HTR-8/SVneo (cell line): ENCODE results near the gene FAM222B.
A peak's percentile ranks its signal among the peaks of the same experiment; 100 is the strongest.
"Not testable (repeated sequence)": the region's sequence is repeated elsewhere in the genome, so short reads cannot be mapped to it uniquely, and the experiment has no call there.

Experiments
- DNase-seq: peaks from one replicate; pipeline ENCODE4 v3.0.0; 2011; ENCODE audit warnings: low spot score, mixed read lengths; ENCODE audit not compliant: insufficient read length
- FAIRE-seq: peaks from 2 replicates; lab custom pipeline; 2011; peaks lifted over from hg19 to GRCh38; lab: Jason Lieb, UNC

Gene FAM222B

DNA sequence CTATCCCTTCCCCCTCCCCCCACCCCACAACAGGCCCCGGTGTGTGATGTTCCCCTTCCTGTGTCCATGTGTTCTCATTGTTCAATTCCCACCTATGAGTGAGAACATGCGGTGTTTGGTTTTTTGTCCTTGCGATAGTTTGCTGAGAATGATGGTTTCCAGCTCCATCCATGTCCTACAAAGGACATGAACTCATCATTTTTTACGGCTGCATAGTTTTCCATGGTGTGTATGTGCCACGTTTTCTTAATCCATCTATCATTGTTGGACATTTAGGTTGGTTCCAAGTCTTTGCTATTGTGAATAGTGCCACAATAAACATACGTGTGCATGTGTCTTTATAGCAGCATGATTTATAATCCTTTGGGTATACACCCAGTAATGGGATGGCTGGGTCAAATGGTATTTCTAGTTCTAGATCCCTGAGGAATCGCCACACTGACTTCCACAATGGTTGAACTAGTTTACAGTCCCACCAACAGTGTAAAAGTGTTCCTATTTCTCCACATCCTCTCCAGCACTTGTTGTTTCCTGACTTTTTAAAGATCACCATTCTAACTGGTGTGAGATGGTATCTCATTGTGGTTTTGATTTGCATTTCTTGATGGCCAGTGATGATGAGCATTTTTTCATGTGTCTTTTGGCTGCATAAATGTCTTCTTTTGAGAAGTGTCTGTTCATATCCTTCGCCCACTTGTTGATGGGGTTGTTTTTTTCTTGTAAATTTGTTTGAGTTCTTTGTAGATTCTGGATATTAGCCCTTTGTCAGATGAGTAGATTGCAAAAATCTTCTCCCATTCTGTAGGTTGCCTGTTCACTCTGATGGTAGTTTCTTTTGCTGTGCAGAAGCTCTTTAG lies 106.4 kb downstream of the FAM222B start:
- not testable (repeated sequence) for FAIRE-seq, DNase-seq

DNA sequence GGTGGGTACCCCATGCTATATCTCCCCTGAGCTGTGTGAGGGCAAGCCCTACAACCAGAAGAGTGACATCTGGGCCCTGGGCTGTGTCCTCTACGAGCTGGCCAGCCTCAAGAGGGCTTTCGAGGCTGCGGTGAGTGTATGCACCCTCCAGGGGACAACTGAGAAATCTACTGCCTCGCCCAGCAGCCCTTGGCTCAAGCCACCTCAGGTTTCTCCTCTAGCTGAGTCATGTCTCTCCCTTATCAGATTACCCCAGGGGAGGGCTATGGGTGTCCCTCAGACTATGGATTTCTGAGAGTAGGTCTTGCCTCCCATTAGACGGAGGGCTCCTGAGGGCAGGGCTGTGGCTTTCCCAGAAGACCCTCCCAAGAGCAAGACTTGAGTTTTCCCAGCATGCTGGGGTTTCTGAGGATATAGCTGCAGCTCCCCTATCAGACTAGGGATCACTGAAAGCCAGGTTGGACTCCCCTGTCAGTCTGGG lies 107.3 kb downstream of the FAM222B start:
- DNase-seq = no peak
- no peak for FAIRE-seq

DNA sequence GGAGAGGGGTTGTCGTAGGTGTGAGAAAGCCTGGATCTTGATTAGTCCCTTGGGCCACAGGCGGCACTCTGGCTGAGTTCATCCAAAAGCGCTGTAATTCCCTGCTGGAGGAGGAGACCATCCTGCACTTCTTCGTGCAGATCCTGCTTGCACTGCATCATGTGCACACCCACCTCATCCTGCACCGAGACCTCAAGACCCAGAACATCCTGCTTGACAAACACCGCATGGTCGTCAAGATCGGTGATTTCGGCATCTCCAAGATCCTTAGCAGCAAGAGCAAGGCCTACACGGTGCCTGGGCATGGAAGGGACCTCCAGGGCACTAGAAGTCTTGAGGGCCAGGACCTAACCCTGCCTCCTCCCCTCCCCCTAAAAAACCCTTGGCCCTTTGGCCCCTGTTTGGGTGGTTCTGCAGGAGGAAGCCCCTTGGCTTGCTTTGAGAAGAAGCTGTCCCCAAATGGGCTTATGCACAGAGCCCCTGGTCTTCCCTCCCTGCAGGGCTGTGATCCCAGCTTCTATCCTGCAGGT lies 107.8 kb downstream of the FAM222B start:
- FAIRE-seq (no peak), DNase-seq (no peak)

DNA sequence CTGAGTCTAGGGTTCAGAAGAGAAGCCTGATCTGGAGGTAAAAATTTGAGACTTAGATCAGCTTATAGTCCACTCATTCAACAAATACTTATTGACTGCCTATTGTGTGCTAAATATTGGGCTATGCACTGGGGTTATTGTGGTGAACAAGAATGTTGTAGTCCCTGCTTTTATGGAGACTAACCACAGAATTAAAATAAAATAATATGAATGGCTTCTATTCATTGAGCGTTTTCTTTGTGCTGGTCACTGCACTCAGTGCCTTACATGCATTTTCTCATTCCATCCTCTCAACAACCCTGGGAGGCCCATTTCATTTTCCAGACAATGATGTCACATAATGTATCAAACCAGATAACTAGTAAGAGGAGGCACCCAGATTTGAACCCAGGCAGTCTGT lies 109.2 kb downstream of the FAM222B start:
- FAIRE-seq = no peak
- no peak for DNase-seq

DNA sequence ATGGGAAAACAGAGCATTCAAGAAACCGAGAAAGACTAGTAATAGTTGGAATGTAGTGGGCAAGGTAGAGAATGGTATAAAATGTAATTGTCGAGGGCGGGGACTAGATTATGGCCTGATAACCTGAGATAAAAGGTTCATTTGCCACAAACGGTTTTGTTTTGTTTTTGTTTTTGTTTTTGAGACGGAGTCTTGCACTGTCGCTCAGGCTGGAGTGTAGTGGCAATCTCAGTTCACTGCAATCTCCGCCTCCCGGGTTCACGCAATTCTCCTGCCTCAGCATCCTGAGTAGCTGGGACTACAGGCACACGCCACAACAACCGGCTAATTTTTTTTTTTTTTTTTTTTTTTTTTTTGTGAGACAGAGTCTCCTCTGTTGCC lies 112.7 kb downstream of the FAM222B start:
- no peak for DNase-seq
- no peak for FAIRE-seq

DNA sequence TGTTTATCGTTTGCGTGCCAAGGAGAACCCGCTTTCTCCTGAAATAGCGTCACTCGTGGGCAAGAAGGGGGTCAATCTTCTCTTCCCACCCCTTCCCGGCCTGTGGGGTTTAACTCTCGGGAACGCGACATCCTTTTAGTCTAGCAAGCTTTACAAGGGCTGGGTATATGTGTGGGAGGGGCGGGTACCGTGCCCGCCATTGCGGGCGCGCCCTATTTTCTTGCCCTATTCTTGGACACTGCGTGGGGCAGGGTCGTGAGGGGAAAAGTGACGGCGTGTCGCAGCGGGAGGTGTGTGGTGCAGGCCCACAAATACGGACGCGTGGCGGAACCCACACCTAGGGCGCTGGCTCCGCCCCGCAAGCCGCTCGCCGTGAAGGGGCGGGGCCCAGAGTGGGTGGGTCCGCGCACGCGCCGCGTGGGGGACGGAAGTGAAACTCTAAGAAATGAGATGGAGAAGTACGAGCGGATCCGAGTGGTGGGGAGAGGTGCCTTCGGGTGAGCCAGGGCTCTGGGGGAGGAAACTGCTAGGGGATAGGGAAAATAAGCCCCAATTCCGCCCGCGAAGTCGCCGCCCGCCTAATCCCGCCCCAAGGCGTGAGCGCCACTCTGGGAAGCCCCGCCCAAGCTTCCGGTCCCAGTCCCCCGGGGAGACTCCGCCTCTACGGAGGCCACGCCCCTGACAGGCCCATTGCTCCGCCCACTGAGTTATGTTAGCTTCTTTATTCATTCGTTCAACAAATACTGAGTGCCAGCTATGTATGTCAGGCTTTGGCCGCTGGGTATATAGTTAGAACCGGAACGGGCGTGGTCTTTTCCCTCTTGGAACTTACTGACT lies 114.0 kb downstream of the FAM222B start, which contains the start of gene NEK8:
Gene NEK8 (plus strand): TSS at position 425 of the 837 bp plus-strand sequence. CDS start 26 bp downstream, at position 451.
- DNase-seq = peak; percentile 93
- FAIRE-seq = peak; percentile 36

DNA sequence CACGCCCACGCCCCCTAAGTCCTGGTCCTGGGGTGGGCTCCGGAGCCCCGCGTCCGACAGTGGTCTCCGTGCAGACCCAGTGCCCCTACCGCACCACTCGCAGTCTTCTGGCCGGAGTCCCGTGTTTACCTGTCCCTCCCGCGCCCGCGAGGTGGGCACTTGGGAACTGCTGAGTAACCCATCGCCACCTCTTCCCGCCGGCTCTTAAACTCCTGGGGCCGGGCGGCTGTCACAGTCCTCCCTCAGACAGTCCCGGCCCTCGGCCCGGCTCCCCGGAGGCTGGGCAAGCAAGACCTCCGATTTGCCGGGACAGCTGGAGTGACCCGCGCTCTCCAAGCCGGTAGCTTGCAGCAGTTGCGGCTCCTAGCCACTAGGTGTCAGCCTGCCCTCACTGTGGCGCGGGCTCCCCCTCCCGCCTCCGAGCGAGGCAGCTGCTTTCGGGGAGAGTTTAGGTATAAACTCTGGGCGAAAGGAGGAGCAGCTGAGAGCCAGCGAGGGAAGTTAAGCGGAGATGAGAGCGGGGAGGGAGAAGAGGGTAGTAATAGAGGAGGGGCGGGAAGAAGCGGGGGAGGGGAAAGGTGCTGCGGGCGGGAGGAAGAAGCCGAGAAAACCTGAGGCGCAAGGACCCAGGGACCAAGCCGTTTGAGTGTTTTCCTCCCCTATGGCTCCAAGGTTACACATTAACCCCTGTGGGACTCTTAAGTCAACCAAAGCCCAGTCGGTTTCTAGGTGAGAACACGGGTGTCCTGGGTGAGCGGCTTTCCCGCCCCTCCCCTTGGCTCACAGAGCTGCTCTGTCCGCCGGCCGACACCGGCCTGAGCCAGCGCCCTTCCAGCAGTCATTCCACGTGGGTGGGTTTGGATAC lies 115.7 kb downstream of the FAM222B start:
- FAIRE-seq = peak; percentile 94
- peak; percentile 94 for DNase-seq

DNA sequence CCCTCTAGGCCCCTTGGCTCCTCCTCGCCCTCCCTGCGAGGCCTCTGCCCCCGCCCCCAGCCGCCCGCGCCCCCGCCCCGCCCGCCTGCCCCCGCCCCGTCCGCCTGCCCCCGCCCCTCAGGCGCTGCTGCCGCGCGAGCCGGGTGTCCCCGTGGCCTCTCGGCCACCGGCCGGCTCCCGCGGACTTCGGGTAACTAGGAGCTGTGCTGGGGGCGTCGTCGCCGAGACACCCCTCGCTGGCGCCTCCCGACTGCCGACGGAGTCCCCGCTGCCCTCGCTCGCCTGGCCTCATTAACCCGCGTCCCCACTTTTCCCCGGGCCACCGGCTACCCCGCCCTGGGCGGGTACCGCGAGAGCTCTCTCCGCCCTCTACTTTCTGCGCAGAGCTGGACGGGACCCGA lies 116.4 kb downstream of the FAM222B start, which contains the start of gene TLCD1:
Gene TLCD1 (minus strand): TSS at position 8 of the 401 bp plus-strand sequence. CDS start 136 bp downstream, outside the sequence.
- no peak for FAIRE-seq

DNA sequence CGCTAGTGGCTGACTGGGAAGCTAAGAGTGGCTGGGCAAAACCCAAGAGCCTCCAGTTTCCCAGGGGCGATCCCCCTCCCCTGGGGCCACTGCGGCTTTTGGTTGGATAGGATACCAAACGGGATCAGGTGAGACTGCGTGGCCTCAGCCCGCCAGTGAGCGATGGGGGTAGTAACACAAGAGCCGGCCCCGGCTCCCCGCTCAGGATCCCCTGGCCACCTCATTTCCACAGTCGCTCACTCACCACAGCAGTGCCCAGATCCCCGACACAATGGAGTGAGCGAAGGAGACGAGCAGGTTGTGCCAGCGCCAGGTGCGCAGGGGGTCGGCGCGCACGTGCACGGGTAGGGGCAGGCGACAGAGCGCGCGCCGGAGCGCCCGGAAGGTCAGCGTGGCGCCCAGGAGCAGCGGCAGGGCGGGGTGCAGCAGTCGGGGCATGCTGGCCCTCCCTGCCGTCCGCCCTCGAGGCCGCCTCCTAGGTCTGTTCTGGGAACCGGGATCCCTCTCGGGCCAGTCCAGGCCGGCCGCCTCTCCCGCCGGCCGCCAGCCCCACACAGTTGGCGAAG lies 116.8 kb downstream of the FAM222B start:
- no peak for FAIRE-seq
- DNase-seq = peak; percentile 39

More for the DNA sequence above, 116.4 kb downstream of the FAM222B start, which contains the start of gene TLCD1:
- peak; percentile 80 for DNase-seq

DNA sequence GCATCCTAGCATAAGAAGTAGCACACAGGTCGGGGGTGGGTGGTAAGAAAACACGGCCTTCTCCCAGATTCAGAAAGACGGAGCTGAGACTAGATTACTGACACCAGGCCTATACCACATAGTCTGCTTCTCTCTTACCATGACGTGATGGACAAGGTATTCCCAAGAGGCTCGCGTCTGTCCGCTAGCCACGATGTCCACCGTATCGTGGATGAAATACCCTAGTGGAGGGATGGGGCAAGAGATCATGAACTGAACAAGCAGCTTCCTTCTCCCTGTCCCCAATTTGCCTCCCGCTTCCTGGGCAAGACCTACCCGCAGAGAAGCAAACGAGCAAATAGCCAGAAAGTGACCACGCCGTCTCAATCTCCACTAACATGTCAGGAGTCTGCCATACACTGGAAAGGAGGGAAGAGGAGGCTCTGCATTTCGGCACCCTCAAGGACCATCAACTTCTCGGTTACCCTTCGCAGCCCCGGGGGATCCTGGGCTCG lies 117.4 kb downstream of the FAM222B start:
- no peak for DNase-seq
- no peak for FAIRE-seq

DNA sequence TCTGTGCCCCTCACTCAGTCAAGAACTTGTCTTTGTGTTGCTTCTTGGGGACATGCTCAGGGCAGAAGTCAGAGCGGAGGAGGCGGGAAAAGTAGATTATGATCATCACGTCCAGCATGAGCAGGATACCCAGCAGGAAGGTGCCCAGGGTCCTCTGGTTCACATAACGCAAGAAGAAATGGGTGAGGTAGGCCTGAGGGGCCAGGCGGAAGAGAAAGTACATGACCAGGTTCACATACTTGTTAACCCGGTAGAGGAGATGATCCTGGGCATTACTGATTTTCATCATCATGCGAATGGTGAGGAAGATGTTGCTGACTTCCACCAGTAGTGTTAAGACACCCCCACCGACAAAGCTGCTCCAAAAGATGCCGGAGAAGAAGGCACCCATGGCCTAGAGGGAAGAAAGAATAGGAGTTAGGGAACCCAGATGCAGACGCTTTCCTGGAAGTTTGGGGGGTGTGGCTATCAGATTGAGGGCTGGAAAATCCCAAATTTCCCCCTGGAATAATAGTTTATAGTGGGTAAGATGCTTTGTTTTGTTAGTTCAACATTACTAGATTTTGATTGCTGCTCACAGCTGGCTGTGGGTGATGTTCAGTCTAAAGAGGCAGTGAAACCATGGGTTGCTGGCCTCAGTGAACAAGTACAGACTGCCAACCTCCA lies 118.0 kb downstream of the FAM222B start:
- no peak for DNase-seq
- FAIRE-seq = no peak

DNA sequence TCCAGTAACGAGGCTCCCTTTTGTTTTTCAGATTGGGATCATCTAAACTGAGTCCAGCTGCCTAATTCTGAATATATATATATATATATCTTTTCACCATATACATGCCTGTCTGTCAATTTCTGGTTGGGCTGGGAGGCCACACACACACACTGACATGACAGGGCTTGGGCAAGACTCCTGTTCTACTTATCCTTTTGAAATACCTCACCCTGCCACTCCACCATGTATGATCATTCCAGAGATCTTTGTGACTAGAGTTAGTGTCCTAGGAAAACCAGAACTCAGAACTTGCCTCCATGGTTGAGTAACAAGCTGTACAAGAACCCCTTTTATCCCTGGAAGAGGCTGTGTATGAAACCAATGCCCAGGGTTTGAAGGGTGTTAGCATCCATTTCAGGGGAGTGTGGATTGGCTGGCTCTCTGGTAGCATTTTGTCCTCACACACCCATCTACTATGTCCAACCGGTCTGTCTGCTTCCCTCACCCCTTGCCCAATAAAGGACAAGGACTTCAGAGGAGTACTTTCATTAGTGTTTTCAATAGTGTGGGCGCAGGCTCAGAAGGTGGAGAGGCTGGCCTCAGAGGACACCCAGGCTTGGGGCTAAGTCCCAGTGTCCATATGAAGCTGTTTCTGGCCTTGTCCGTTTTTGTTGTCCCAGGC lies 118.6 kb downstream of the FAM222B start:
- not testable (repeated sequence) for FAIRE-seq, DNase-seq

DNA sequence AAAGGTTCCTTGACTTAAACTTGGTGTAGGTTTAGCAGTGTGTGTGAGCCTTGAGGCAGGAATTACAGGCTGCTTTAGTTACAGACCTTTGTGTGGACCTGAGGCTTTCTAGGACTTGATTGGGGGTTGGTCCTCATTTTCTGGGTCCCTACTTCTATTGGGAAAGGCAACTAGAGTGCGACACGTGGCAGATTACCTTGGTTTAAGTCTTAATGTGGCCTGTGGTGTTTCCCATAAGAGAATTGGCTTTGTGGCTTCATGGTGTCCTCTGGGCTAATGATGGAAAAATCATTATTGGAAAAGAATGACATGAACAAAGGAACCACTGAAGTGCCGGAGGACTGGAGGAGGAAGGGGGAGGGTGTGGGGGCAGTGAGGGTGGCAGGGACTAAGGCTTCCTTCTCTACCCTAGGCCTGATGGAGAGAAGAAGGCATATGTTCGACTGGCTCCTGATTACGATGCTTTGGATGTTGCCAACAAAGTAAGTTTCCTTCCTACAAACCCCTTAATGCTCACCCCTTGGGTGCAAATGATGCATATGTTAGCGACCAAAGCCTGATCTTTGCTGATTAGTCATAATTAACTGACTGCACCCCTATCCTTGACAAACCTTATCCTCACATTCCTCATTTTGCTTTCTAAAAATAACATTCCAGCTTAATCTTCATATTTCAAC lies 119.3 kb downstream of the FAM222B start:
- DNase-seq (no peak), FAIRE-seq (no peak)

DNA sequence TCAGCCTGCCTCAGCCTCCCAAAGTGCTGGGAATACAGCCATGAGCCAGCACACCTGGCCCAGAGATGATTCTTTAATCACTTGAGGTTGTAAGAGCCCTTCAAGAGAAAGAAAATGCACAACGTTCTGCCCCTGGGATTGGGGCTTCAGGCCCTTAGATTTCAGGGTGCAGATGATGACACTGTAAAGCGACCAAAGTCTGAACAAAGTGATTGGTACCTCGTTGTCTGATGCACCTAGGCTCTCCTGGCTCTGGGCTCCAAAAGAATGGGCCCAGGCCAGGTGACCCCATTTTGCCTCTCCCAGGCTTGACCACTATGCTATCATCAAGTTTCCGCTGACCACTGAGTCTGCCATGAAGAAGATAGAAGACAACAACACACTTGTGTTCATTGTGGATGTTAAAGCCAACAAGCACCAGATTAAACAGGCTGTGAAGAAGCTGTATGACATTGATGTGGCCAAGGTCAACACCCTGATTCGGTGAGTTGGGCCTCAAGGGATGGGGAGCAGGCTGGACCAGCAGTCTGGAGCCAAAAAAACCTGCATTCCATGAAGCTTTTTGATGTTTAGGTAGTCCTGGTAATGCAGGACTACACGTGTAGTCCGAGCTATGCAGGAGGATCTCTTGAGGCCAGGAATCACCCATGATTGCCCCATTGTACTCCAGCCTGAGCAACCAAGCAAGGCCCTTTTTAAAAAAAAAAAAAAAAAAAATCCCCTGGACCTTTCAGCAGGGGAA lies 120.0 kb downstream of the FAM222B start:
- DNase-seq = no peak
- no peak for FAIRE-seq

DNA sequence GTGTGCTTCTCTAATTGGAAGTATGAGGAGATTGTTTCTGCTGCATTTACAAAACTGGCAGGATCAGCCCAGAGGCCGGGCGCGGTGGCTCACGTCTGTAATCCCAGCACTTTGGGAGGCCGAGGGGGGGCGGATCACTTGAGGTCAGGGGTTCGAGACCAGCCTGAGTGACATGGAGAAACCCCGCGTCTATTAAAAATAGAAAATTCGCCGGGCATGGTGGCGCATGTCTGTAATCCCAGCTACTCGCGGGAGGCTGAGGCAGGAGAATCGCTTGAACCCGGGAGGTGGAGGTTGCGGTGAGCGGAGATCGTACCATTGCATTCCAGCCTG lies 121.6 kb downstream of the FAM222B start:
- FAIRE-seq, DNase-seq: not testable (repeated sequence)

DNA sequence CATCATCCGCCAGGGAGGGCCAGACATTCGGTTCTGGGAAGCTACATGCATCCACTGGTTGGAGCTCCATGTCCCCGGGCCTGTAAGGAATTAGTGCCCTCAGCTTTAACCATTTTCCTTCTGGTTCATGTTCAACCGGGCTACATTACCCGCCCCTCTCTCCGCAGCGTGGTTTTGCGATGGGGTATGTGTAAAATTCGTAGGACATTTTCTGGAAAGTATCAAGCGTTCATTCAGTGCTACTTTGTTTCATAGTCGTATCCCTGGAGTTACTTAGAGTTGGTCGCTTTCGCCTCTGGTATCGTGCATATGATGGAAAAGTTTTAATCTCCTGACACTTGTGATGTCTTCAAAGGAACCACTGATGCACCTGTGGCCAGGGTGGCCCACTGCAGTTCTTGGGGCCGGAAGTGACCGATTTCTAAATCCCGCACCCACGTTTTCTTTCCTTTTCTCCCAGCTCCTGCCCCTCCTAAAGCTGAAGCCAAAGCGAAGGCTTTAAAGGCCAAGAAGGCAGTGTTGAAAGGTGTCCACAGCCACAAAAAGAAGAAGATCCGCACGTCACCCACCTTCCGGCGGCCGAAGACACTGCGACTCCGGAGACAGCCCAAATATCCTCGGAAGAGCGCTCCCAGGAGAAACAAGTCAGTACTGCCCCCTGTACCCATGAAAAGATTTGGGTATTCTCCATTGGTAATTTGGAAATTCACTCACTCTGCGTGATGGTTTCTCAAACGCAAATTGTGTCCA lies 122.2 kb downstream of the FAM222B start:
- DNase-seq (no peak), FAIRE-seq (no peak)
